ENCODE data around the gene HHAT.

The HHAT gene

DNA sequence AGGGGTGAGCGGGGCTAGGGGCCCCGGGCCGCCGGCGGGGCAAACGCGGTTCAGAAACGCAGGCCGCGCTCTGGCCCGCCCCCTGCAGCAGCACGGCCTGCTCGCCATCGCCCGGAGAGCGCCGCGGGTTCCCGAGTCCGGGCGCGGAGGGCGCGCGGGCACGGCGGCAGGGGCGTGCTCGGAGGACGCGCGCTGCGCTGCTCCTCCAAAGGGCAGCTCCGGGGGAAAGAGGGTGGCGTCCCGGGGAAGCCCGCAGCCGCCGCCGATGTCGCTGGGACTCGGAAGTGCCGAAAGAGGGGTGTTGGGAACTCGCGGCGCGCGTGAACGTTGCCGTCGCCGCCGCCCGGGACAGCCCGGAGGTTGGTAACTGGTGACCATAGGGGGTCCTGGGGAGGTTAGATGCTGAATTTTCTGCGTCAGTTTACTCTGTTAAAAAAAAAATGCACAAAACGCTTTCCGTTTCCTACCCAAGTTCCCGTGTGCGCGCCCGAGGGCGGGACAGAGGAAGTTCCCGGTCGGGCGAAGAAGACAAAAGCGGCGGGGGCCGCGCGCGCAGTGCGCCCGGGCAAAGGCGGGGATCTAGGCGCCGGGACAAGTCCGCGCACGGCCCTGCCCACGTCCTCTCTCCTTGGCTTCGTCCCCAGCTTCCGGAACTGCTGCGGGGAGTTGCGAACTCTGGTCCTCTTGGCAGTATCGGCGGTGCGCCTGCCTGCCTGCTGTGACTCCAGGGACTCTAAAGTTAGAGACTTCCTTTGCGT, at the start of gene HHAT:
HHAT (plus strand) TSS at position 157 of the 758 bp plus-strand sequence. CDS start 20,074 bp downstream, outside the sequence.
- DNase-seq (ENCODE audit: low spot score) (peak; percentile 92), FAIRE-seq (no peak)

GRCh38 chr1:210280221-210280620, 48.5 kb upstream of the HHAT start:
- no peak for DNase-seq (ENCODE audit: low spot score)
- no peak for FAIRE-seq

DNA sequence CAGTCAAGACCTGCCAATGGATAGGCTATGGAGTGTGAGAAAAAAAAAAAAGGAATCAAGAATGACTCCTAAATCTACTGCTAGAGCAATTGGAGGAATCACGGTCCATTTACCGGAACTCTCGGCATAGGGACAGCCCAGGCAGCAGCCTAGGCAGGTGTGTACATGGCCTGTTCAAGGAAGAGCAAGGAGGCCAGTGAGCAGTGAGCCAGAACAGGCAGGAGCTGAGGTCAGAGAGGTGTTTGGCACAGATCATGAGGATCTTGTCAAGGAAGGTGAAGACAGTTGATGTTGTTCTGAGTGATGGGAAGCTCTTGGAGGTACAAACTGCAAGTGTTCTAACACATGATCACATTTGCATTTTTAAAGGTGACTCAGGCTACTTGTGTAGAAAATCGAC, 40.6 kb upstream of the HHAT start:
- FAIRE-seq = no peak

DNA sequence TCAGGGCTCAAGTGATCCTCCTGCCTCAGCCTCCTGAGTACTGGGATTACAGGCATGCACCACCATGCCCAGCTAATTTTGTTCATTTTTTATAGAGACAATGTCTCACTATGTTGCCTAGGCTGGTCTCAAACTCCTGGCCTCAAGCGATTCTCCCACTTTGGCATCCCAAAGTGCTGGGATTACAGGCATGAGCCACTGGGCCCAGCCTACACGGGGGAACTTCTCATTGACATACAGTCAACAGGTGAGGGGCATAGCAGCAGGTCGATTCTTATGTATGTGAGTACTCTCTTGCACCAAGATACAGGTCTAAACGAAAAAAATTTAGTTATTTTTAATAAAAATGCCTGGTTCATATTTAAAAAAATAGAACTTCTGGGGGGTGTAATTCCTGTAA, 39.5 kb upstream of the HHAT start:
- DNase-seq (ENCODE audit: low spot score) (no peak), FAIRE-seq (no peak)

More for the DNA sequence above, 40.6 kb upstream of the HHAT start:
- no peak for DNase-seq (ENCODE audit: low spot score)

DNA sequence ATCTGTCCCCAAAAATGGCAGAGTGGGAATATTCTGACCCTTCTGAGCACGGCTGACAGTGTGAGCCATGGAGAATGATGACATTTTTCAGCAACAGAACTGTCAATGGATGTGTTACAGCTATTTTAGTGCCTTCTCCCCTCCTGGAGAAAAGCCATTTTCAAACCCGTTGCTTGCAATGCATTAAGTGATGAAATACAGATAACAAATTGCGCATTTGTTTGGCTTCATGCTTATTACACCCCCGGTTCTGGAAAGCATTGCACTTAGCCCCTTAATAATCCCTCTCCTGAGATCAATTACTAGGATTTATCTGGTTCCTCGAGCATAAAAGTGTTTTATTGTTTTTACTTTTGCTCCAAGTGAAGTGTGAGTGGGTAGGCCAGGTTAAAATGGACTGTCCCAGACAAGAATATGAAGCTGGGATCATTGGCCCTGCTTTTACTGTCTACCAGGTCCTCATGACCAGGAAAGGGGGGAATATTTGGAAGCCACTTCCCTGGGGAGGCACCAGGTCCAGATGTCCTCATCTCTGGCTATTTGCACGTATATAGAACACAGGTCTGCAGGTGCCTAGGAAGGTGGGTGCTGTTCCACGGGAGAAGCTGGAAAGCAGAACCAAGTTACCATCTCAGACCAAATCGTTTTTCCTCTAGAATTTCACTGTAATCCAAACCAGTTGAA, 37.5 kb upstream of the HHAT start:
- no peak for DNase-seq (ENCODE audit: low spot score)
- no peak for FAIRE-seq

- DNase-seq (ENCODE audit: low spot score) (peak; percentile 29), FAIRE-seq (no peak)
These were observed 36.9 kb upstream of the HHAT start for GRCh38 chr1:210291786-210292230.

GRCh38 chr1:210292231-210292871, 36.4 kb upstream of the HHAT start:
- DNase-seq (ENCODE audit: low spot score) (peak; percentile 80), FAIRE-seq (no peak)

GRCh38 chr1:210293171-210293607, 35.5 kb upstream of the HHAT start:
- peak; percentile 42 for DNase-seq (ENCODE audit: low spot score)
- FAIRE-seq = peak; percentile 9

DNA sequence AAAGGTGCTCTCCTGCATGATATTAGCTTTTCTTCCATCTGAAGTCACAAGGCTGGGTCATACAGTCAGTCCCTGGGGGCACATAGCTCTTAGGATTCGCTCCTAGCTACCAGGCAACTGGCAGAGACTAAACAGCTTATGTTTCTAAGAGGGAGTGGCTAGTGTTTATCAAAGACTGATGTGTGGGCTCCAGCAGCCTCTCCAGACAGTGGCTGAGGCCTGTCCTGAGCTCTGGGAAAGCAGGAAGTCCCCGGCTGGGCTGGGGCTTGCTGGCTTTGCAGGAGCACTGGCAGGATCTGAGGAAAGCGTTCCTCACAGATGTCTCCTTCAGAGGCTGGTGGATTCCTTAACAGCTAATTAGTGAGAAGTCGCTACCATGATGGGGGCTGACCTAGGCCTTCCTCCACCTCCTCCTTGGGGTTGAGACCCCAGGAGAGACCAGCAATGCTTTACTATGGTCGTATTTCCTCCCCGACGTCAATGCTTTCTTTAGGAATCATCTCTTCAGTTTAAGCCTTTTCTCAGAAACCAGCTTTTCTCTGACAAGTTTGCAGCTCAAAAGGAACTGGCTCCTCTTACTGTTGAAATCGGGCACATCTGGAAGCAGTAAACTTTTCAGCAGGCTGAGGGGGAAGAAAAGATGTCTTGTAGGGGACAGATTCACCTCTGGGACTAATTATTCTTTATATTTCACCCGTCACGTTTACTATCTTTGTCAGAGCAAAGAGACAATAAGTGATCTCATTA, 33.5 kb upstream of the HHAT start:
- no peak for DNase-seq (ENCODE audit: low spot score)

DNA sequence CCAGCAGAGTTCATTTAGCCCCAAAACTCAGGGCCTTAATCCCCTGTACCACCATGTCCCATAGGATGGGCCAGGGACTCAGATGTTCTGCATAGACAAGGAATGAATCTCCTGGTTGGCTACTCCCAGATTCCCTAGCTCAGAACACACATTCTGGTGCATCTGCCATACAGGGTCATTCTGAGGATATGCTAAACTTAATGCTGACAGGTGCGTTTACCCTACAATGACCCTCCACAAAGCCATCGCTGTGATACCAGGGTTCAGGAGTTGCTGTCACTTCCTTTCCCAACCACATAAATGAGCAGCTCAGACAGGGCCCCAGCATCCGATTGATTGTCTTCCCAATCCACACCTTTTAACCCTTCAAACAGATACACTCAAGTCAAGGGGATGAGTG, 32.0 kb upstream of the HHAT start:
- FAIRE-seq (no peak), DNase-seq (ENCODE audit: low spot score) (no peak)

More for the DNA sequence above, 33.5 kb upstream of the HHAT start:
- no peak for FAIRE-seq

GRCh38 chr1:210298296-210298695, 30.4 kb upstream of the HHAT start:
- FAIRE-seq (no peak), DNase-seq (ENCODE audit: low spot score) (no peak)

DNA sequence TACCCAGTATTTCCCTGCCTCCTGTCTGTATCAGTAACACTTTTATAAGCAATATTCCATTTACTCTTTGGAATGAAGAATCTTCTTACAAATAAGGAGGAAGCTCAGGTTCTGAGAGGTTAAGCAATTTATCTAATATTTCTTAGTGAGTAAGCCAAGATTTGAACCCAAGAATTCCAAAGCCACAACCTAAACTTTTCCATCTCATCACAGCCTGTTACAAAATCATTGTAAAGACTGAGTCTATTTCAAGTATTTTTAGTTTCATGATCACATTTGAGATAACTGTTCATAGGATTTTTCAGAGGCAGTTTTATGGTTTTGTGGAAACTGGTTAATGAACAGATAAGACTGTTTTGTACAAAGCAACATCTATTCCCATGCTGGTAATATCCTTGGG, 29.8 kb upstream of the HHAT start:
- DNase-seq (ENCODE audit: low spot score) = no peak
- no peak for FAIRE-seq

GRCh38 chr1:210299501-210299900, 29.2 kb upstream of the HHAT start:
- DNase-seq (ENCODE audit: low spot score) = no peak
- FAIRE-seq = no peak

DNA sequence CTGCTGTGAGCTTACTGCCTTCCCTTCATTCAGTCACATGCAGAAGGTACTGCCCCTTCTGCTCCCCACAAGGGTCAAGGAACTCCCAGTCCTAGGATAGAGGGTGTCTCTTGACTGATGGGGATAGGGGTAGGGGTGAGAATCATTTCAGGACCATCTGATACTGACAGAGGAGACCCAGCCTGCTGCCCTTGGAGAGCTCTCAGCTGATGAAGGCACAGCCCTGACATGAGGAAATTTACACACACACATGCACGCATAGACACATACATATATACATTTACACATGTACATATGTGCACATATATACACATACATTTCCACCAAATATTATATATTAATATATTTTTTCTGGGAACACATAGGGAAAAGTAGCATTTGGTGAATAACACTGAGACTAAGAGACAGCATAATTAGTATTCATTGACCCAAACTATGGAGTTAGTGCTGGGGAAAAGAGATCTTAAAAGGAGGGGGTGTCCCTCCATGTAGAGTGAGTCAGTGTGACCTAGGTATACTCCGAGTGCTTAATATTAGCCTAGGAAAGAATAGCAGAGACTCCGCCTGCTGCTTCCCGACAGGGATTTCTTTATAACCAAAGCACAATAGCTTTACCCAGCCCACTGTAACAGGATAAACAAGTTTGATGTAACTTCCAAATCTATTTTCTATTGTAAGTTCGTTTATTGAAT, 27.6 kb upstream of the HHAT start:
- DNase-seq (ENCODE audit: low spot score) = no peak
- FAIRE-seq = no peak

- DNase-seq (ENCODE audit: low spot score) (no peak), FAIRE-seq (no peak)
These were observed 27.1 kb upstream of the HHAT start for GRCh38 chr1:210301615-210302000.

DNA sequence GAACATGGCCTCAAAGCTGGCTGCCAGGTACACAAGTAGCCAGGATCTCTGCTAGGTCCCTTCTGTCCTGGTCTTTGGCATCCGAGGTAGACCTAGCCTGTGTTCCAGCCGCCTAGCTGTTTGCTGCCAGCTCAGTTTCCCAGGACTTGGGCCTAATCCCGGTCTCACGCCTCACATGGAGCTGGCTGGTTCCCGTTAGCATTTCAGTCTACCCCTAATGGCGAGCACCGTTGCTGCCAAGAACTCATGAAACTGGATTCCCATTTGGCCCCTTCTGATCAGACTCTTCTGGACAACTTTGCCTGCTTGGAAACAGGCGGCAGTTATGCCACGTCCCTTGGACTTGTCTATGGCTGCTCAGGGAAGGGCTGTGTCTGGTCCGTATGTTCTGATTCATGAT, 26.2 kb upstream of the HHAT start:
- DNase-seq (ENCODE audit: low spot score) (no peak), FAIRE-seq (no peak)

- no peak for DNase-seq (ENCODE audit: low spot score)
- no peak for FAIRE-seq
These were observed 25.3 kb upstream of the HHAT start for GRCh38 chr1:210303391-210303790.

DNA sequence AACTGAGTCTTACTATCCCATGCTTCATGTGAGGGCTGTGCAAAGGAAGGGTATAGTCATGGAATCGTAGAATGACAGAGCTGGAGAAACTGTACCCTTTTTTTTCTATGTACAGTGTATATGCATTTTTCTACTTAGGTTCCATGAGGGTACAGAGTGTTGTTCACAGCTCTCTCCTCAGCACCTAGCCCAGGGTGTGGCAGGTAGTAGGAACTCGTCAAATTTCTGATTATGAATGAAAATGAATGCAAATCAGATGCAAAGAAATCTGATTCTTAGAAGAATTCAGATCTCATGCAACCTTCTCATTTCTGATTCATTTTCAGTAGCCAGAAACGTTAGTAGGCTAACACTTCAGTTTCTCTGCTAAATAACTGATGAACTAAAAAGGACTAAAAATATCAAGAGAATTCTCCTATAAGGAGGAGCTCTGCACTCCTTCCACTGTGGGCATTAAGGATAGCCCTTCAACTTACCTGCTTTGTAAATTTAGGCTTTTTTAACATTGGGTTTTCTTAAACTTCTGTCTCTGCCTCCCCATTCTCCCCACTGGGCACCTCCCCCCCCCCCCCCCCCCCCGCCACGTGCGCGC, 18.0 kb upstream of the HHAT start:
- no peak for FAIRE-seq
- DNase-seq (ENCODE audit: low spot score) = no peak

DNA sequence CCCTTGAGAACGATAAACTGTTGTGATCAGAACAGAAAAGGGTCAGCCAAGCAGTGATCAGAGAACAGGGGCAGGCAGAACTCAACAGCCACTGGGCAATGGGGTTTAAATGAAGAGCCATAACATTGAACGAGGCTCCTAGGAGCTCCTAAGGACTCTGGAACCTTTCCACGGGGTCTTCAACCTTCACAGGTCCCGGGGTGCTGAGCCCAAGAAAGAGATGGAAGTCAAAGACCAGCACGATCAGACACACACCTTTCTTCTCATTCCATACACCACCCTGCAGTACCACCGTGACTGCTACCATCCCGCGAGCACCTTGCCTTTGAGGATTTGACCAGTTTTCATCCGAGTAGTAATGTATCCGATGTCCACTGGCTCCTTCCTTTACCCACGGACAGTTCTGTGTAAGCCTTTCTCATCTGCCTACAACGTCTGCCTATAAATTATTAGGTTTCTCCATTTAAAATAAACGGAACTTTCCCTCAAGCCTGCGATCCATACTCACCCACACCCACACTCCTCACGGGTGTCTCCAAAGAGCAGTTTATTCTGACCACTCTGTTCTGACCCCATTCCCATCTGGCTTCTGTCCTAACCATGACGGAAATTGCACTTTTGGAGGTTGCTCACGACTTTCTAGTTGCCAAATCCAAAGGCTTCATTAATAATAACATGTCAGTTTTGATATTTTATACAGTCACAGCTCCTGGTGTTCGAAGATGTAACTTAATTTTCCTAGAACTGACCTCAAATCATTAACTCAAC, 16.8 kb upstream of the HHAT start:
- DNase-seq (ENCODE audit: low spot score) (no peak), FAIRE-seq (no peak)

- FAIRE-seq = no peak
- no peak for DNase-seq (ENCODE audit: low spot score)
These were observed 15.6 kb upstream of the HHAT start for GRCh38 chr1:210313046-210313595.

All from urothelium cell line (cell line).